ENCODE measurements around the gene PSD4.

GRCh38 chr2:113133704-113134598 lies 39.8 kb upstream of the PSD4 start:
- no peak for TF ChIP-seq CTBP1 (IDR thresholded peaks at IDR 0.05; ENCODE audit: borderline replicate concordance)
- TF ChIP-seq L3MBTL2 (conservative IDR thresholded peaks at IDR 0.05): no peak
- TF ChIP-seq FOXM1 (IDR thresholded peaks at IDR 0.05; ENCODE audit: borderline replicate concordance): no peak
- no peak for TF ChIP-seq LEF1 (IDR thresholded peaks at IDR 0.05; ENCODE audit: borderline replicate concordance)
- TF ChIP-seq ARNT (IDR thresholded peaks at IDR 0.05): no peak
